ENCODE results near the gene PRAMEF1. TPM values are rescaled to one million over a fixed set of nuclear protein-coding genes. Genes with fewer than 3 reads are reported as not detected.
"Not testable (repeated sequence)": the region's sequence is repeated elsewhere in the genome, so short reads cannot be mapped to it uniquely, and the experiment has no call there.

Gene PRAMEF1
- total and polyA plus RNA-seq, 2 of the 4 experiments (the other 2 are of a cell fraction) = not detected

DNA sequence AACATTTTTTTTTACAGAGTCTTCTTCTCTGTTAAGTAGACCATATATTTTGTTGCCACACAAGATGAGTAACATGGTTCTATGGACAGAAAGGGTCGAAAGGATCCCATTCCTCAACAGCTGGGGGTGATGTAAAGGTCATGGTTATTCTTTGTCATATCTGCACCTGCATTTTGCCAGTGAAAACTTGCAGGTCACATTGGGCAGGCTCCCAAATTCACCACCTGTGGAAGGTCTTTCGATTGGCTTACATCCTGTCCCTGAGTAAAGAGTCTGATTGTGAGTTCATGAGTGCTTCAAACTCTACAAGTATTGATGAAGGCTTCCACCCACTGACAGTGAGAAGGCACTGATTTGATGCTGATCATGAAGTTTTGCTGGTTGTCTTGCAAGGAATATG, 42.1 kb downstream of the PRAMEF1 start:
- dilution Hi-C loops (cut with HindIII; ENCODE audit: low sequenced_read_pairs, unreplicated experiment); H3K79me1 ChIP-seq (ENCODE audit: low read depth in 1 of 2, low read length in 2 of 2); H4K8ac ChIP-seq (ENCODE audit: low read depth in 2 of 2, low read length in 2 of 2); H3K27me3 ChIP-seq (ENCODE audit: control insufficient read depth, insufficient read depth, low read length); H3K4me1 ChIP-seq (ENCODE audit: control insufficient read depth, insufficient read depth, low read length); H3K9ac ChIP-seq (ENCODE audit: low read depth, low read length); BruUV-seq (replicated peaks); H2BK20ac ChIP-seq (ENCODE audit: low read depth, low read length); H3K4me2 ChIP-seq (ENCODE audit: low read depth, low read length); POLR2A ChIA-PET (ENCODE audit: unreplicated experiment); H3K9me1 ChIP-seq (ENCODE audit: insufficient read depth, low read length); DNase-seq; H3K9me3 ChIP-seq (ENCODE audit: control insufficient read depth, insufficient read depth, low read length); H3K14ac ChIP-seq (replicated peaks; ENCODE audit: low read depth, low read length); H3K36me3 ChIP-seq (ENCODE audit: control insufficient read depth, insufficient read depth, low read length); H2BK15ac ChIP-seq (ENCODE audit: low read depth, low read length); H4K20me1 ChIP-seq (ENCODE audit: insufficient read depth, low read length); CTCF ChIA-PET; H3K56ac ChIP-seq (ENCODE audit: extremely low read depth, insufficient read depth, low read length); H3K18ac ChIP-seq (ENCODE audit: low read depth, low read length); H2BK5ac ChIP-seq (ENCODE audit: low read depth, low read length, poor library complexity, severe bottlenecking); in situ Hi-C loops (cut with MboI; ENCODE audit: low sequenced_read_pairs); H2BK120ac ChIP-seq (ENCODE audit: low read depth, low read length); H3K23ac ChIP-seq (ENCODE audit: low read depth, low read length); H3K27ac ChIP-seq (ENCODE audit: insufficient read depth, low read length); H3K4me3 ChIP-seq (ENCODE audit: insufficient read depth, low read depth, low read length); H2AK5ac ChIP-seq (ENCODE audit: low read depth, low read length); H3K4ac ChIP-seq (ENCODE audit: low read depth, low read length); H4K91ac ChIP-seq (ENCODE audit: insufficient read depth, low read depth, low read length); H2AFZ ChIP-seq (replicated peaks; ENCODE audit: low read length, poor library complexity); ATAC-seq (ENCODE audit: low read depth); H2AK9ac ChIP-seq (replicated peaks; ENCODE audit: low read depth, low read length, poor library complexity); H4K5ac ChIP-seq (ENCODE audit: low read depth, low read length); intact Hi-C loops (cut with micrococcal nuclease): not testable (repeated sequence)
- WGBS, 2 experiments (ENCODE audit: extremely low coverage in 2 of 2, insufficient read length in 1 of 2) = no CpG with 5 or more reads among the region's 2 CpGs

Other genes starting within 250 kb of the PRAMEF1 start
- 11.4 and 14.5 TPM in 2 replicates for gene DHRS3, start 173.2 kb upstream of the PRAMEF1 start, total RNA-seq (2012; rRNA removed)
- 10.2 and 11.2 TPM in 2 replicates for gene DHRS3, start 173.2 kb upstream of the PRAMEF1 start, polyA plus RNA-seq (2012; rRNA removed)
- gene AADACL4, start 147.3 kb upstream of the PRAMEF1 start, total RNA-seq (2012; rRNA removed) = not detected in 2 replicates
- gene AADACL4, start 147.3 kb upstream of the PRAMEF1 start, polyA plus RNA-seq (2012; rRNA removed) = not detected in 2 replicates
- gene AADACL3, start 75.3 kb upstream of the PRAMEF1 start, total RNA-seq (2012; rRNA removed) = not detected in 2 replicates
- not detected in 2 replicates for gene AADACL3, start 75.3 kb upstream of the PRAMEF1 start, polyA plus RNA-seq (2012; rRNA removed)
- not detected in 2 replicates for gene CFAP107, start 45.2 kb upstream of the PRAMEF1 start, total RNA-seq (2012; rRNA removed)
- not detected in 2 replicates for gene CFAP107, start 45.2 kb upstream of the PRAMEF1 start, polyA plus RNA-seq (2012; rRNA removed)
- not detected in 2 replicates for gene PRAMEF12, start 17.7 kb upstream of the PRAMEF1 start, total RNA-seq (2012; rRNA removed)
- gene PRAMEF12, start 17.7 kb upstream of the PRAMEF1 start, polyA plus RNA-seq (2012; rRNA removed) = not detected in 2 replicates
- not detected in 2 replicates for gene PRAMEF11, start 40.0 kb downstream of the PRAMEF1 start, total RNA-seq (2012; rRNA removed)
- gene PRAMEF11, start 40.0 kb downstream of the PRAMEF1 start, polyA plus RNA-seq (2012; rRNA removed) = not detected in 2 replicates
- gene HNRNPCL1, start 57.3 kb downstream of the PRAMEF1 start, total RNA-seq (2012; rRNA removed) = not detected in 2 replicates
- gene HNRNPCL1, start 57.3 kb downstream of the PRAMEF1 start, polyA plus RNA-seq (2012; rRNA removed) = not detected in 2 replicates
- gene PRAMEF2, start 65.7 kb downstream of the PRAMEF1 start, total RNA-seq (2012; rRNA removed) = not detected in 2 replicates
- not detected in 2 replicates for gene PRAMEF2, start 65.7 kb downstream of the PRAMEF1 start, polyA plus RNA-seq (2012; rRNA removed)
- not detected in 2 replicates for gene PRAMEF4, start 94.8 kb downstream of the PRAMEF1 start, total RNA-seq (2012; rRNA removed)
- gene PRAMEF4, start 94.8 kb downstream of the PRAMEF1 start, polyA plus RNA-seq (2012; rRNA removed) = not detected in 2 replicates
- gene PRAMEF10, start 106.9 kb downstream of the PRAMEF1 start, total RNA-seq (2012; rRNA removed) = not detected in 2 replicates
- not detected in 2 replicates for gene PRAMEF10, start 106.9 kb downstream of the PRAMEF1 start, polyA plus RNA-seq (2012; rRNA removed)
- gene PRAMEF7, start 125.2 kb downstream of the PRAMEF1 start, total RNA-seq (2012; rRNA removed) = not detected in 2 replicates
- not detected in 2 replicates for gene PRAMEF7, start 125.2 kb downstream of the PRAMEF1 start, polyA plus RNA-seq (2012; rRNA removed)
- gene PRAMEF6, start 156.2 kb downstream of the PRAMEF1 start, total RNA-seq (2012; rRNA removed) = not detected in 2 replicates
- not detected in 2 replicates for gene PRAMEF6, start 156.2 kb downstream of the PRAMEF1 start, polyA plus RNA-seq (2012; rRNA removed)

All from IMR-90 (cell line).